GM18502 (cell line): ENCODE measurements around the gene AR.

ENCODE experiments used
- ATAC-seq: cut with Tn5 transposase; IDR thresholded peaks from one replicate; pipeline ENCODE4 v1.9.1; 2021; ENCODE audit warnings: mild to moderate bottlenecking; ENCODE audit not compliant: unreplicated experiment, poor library complexity

AR gene

DNA sequence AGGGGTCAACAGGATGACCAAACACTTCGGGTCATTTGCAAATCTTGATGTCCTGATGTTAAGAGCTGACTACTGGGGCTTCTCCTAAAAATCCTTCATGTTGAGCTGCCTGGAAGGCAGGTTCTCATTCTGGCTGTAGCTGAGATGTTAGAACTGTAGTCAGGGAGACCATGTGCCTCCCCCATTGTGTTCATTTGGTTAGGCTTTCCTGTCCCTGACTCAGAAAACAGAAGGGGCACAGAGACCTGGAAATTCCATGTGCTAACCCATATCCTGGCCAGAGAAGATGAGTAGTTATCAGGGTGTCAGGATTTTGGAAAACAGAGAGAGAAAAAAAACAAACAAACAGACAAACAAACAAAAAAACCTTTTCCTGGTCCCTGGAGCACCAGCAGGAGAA is 177.5 kb downstream of the AR start:
- ATAC-seq: no peak

DNA sequence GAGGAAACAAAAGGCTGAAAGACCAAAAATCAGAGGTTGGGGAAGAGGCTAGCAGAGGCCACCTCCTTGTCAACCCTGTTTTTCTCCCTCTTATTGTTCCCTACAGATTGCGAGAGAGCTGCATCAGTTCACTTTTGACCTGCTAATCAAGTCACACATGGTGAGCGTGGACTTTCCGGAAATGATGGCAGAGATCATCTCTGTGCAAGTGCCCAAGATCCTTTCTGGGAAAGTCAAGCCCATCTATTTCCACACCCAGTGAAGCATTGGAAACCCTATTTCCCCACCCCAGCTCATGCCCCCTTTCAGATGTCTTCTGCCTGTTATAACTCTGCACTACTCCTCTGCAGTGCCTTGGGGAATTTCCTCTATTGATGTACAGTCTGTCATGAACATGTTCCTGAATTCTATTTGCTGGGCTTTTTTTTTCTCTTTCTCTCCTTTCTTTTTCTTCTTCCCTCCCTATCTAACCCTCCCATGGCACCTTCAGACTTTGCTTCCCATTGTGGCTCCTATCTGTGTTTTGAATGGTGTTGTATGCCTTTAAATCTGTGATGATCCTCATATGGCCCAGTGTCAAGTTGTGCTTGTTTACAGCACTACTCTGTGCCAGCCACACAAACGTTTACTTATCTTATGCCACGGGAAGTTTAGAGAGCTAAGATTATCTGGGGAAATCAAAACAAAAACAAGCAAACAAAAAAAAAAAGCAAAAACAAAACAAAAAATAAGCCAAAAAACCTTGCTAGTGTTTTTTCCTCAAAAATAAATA is 179.9 kb downstream of the AR start:
- no peak for ATAC-seq

DNA sequence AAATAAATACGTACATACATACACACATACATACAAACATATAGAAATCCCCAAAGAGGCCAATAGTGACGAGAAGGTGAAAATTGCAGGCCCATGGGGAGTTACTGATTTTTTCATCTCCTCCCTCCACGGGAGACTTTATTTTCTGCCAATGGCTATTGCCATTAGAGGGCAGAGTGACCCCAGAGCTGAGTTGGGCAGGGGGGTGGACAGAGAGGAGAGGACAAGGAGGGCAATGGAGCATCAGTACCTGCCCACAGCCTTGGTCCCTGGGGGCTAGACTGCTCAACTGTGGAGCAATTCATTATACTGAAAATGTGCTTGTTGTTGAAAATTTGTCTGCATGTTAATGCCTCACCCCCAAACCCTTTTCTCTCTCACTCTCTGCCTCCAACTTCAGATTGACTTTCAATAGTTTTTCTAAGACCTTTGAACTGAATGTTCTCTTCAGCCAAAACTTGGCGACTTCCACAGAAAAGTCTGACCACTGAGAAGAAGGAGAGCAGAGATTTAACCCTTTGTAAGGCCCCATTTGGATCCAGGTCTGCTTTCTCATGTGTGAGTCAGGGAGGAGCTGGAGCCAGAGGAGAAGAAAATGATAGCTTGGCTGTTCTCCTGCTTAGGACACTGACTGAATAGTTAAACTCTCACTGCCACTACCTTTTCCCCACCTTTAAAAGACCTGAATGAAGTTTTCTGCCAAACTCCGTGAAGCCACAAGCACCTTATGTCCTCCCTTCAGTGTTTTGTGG is 180.7 kb downstream of the AR start:
- no peak for ATAC-seq

- ATAC-seq: no peak
Measured at GRCh38 chrX:67725471-67725870, 181.7 kb downstream of the AR start.

- ATAC-seq: no peak
Measured at GRCh38 chrX:67726018-67726417, 182.2 kb downstream of the AR start.

DNA sequence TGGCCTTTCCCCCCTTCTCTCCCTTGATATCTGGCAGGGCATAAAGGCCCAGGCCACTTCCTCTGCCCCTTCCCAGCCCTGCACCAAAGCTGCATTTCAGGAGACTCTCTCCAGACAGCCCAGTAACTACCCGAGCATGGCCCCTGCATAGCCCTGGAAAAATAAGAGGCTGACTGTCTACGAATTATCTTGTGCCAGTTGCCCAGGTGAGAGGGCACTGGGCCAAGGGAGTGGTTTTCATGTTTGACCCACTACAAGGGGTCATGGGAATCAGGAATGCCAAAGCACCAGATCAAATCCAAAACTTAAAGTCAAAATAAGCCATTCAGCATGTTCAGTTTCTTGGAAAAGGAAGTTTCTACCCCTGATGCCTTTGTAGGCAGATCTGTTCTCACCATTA is 183.8 kb downstream of the AR start:
- ATAC-seq: no peak

GRCh38 chrX:67730296-67730695 is 186.5 kb downstream of the AR start:
- no peak for ATAC-seq

GRCh38 chrX:67731061-67731460 is 187.2 kb downstream of the AR start:
- ATAC-seq: no peak

DNA sequence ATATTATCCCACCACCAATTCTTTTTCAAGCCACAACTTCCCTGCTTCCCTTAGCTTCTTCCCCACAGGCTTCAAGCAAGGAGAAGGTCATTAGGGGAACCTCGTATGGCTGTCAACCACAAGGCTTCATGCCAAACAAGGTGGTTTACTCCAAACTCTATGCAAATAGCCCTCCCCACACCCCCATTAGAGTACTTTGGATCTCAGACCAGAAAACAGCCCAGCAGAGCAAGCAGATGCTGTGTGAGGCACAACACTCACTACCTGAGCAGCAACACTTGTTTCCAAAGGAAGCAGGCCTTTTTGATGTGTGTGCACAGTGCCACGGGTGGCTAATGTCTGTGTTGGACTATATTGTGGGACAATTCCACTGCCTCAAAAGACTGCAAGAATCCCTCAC is 189.0 kb downstream of the AR start:
- ATAC-seq: no peak

DNA sequence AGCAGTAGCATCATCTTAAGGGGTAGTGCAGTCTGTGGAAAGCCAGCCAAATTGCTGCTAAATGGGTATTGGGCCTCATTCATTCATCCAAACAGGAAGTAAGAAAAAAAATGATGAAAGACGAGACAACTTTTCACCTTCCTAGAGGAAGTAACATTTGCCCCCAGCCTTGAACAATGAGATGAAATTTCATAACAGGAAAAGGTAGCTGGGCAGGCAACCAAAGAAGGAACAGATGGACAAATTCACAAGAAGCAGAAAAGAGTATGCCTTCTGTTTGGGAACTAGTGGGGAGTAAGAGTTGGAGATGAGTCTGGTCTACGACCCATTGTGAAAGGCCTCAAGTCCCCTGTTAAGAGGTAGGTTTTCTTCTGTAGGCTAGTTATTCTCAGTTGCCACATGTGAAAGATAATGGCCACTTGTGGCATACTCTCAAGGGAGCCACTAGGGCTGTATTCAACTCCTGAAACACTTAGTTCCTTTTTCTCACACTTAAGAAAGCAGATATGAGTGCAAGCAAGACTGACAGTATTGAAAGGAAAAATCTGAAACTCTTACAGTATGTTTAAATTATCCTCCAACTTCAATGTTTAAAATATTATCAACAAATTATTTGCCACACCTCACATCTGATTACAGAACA is 190.4 kb downstream of the AR start:
- no peak for ATAC-seq

GRCh38 chrX:67749536-67749935 is 205.7 kb downstream of the AR start:
- no peak for ATAC-seq

- ATAC-seq: no peak
Measured at GRCh38 chrX:67750694-67751093, 206.9 kb downstream of the AR start.

- ATAC-seq: no peak
Measured at GRCh38 chrX:67759018-67759417, 215.2 kb downstream of the AR start.

DNA sequence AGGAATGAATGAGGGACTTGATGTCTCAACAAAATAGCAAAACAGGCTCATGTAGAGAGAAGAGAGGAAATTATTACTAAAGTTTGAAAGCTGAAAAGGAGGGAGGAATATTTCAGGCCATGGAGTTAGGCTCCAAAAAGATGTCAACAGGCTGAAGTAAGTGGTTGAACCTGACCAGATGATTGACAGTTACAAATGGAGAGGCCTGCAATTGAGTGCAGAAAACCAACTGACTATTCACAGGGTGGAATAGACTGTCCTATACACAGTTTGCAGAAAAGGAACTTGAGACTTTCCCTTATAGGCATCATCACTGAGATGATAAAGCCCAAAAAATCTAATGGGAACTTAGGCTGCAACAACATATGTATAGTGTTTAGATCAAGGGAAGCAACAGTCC is 233.3 kb downstream of the AR start:
- no peak for ATAC-seq

GRCh38 chrX:67779099-67779498 is 235.3 kb downstream of the AR start:
- ATAC-seq: no peak
